HepG2 (cell line): ENCODE data around the gene TFPI. TPM values are rescaled to one million over a fixed set of nuclear protein-coding genes. Genes with fewer than 3 reads are reported as not detected.
A peak's percentile ranks its signal among the peaks of the same experiment; 100 is the strongest.

Experiments used
- CREB1 ChIP-seq, 2 experiments: fragments of 450-650 bp in 1 of 2; IDR thresholded peaks; 2 replicates each; pipeline ENCODE4 v1.6.1; 2016 to 2017; ENCODE audit warnings: control low read depth in 1 of 2, mild to moderate bottlenecking in 1 of 2, missing compliant biosample characterization in 1 of 2, missing genetic modification characterization in 1 of 2
- HMGXB4 ChIP-seq, 2 experiments: sonication (generic) in 1 of 2; formaldehyde crosslinking in 1 of 2; IDR thresholded peaks; 2 replicates each; pipeline versions ENCODE4 v1.4.0 to v1.6.1; 2018 to 2020; ENCODE audit warnings: missing genetic modification reagents in 2 of 2, borderline replicate concordance in 1 of 2, low read depth in 1 of 2, mild to moderate bottlenecking in 1 of 2, missing biosample characterization in 1 of 2
- JDP2 ChIP-seq: sonication (generic); formaldehyde crosslinking; IDR thresholded peaks from 2 replicates; pipeline ENCODE4 v1.8.1; 2022; ENCODE audit warnings: missing genetic modification reagents, borderline replicate concordance
- KLF15 ChIP-seq: sonication (generic); formaldehyde crosslinking; IDR thresholded peaks from 2 replicates; pipeline ENCODE4 v1.8.1; 2023; ENCODE audit warnings: borderline replicate concordance, mild to moderate bottlenecking, inconsistent platforms, missing genetic modification reagents, mixed read lengths
- MAFF ChIP-seq: IDR thresholded peaks from 2 replicates; pipeline ENCODE4 v1.6.1; 2011; ENCODE audit warnings: low read depth, low read length, improper control_type of control experiment
- MED1 ChIP-seq: sonication (generic); formaldehyde crosslinking; IDR thresholded peaks from 2 replicates; pipeline ENCODE4 v1.4.0; 2020; ENCODE audit warnings: missing genetic modification reagents
- MEF2D ChIP-seq: sonication (generic); formaldehyde crosslinking; IDR thresholded peaks from 2 replicates; pipeline ENCODE4 v1.5.1; 2020; ENCODE audit warnings: mild to moderate bottlenecking, missing genetic modification reagents
- NFIB ChIP-seq: sonication (generic); formaldehyde crosslinking; IDR thresholded peaks from 2 replicates; pipeline ENCODE4 v1.9.0; 2021; ENCODE audit warnings: missing genetic modification reagents, mild to moderate bottlenecking, borderline replicate concordance
- RARG ChIP-seq: sonication (generic); formaldehyde crosslinking; IDR thresholded peaks from 2 replicates; pipeline ENCODE4 v1.4.0; 2020; ENCODE audit warnings: low read depth, mild to moderate bottlenecking, missing genetic modification reagents
- RBFOX2 ChIP-seq: fragments of 200-400 bp; formaldehyde crosslinking; IDR thresholded peaks from 2 replicates; pipeline ENCODE4 v1.6.1; 2017; ENCODE audit warnings: low read depth, mild to moderate bottlenecking, low read length
- REPIN1 ChIP-seq: sonication (generic); formaldehyde crosslinking; IDR thresholded peaks from 2 replicates; pipeline ENCODE4 v1.8.0; 2022; ENCODE audit warnings: missing genetic modification reagents, low read depth, mild to moderate bottlenecking, borderline replicate concordance
- SNAI1 ChIP-seq: sonication (generic); formaldehyde crosslinking; IDR thresholded peaks from 2 replicates; pipeline ENCODE4 v1.5.0; 2020; ENCODE audit warnings: mild to moderate bottlenecking, missing genetic modification reagents, borderline replicate concordance
- SNRNP70 ChIP-seq: fragments of 200-400 bp; formaldehyde crosslinking; IDR thresholded peaks from 2 replicates; pipeline ENCODE4 v1.6.1; 2017; ENCODE audit warnings: mild to moderate bottlenecking, low read depth, low read length, moderate library complexity
- TBX2 ChIP-seq: sonication (generic); formaldehyde crosslinking; IDR thresholded peaks from 2 replicates; pipeline ENCODE4 v1.5.0; 2020; ENCODE audit warnings: missing genetic modification reagents, mild to moderate bottlenecking, borderline replicate concordance
- TFAP4 ChIP-seq: sonication (generic); IDR thresholded peaks from 2 replicates; pipeline ENCODE4 v1.6.1; 2016; ENCODE audit warnings: low read depth, borderline replicate concordance
- UBTF ChIP-seq: sonication (generic); formaldehyde crosslinking; IDR thresholded peaks from 2 replicates; pipeline ENCODE4 v1.4.0; 2020; ENCODE audit warnings: mild to moderate bottlenecking, missing genetic modification reagents
- ZBTB7B ChIP-seq: sonication (generic); formaldehyde crosslinking; IDR thresholded peaks from 2 replicates; pipeline ENCODE4 v1.4.0; 2020; ENCODE audit warnings: missing genetic modification reagents
- ZNF136 ChIP-seq: sonication (generic); formaldehyde crosslinking; IDR thresholded peaks from 2 replicates; pipeline ENCODE4 v1.8.1; 2022; ENCODE audit warnings: low read depth, mild to moderate bottlenecking, moderate library complexity, missing genetic modification reagents
- ZNF44 ChIP-seq: sonication (generic); formaldehyde crosslinking; IDR thresholded peaks from 2 replicates; pipeline ENCODE4 v1.5.1; 2020; ENCODE audit warnings: mild to moderate bottlenecking, missing genetic modification reagents
- ZNF580 ChIP-seq: IDR thresholded peaks from 2 replicates; pipeline ENCODE4 v1.6.1; 2016; ENCODE audit warnings: low read depth, borderline replicate concordance
- ZNF891 ChIP-seq: sonication (generic); formaldehyde crosslinking; IDR thresholded peaks from 2 replicates; pipeline ENCODE4 v1.5.0; 2020; ENCODE audit warnings: mild to moderate bottlenecking, missing genetic modification reagents
- ZSCAN21 ChIP-seq: sonication (generic); formaldehyde crosslinking; IDR thresholded peaks from 2 replicates; pipeline ENCODE4 v1.8.0; 2022; ENCODE audit warnings: mild to moderate bottlenecking, missing genetic modification reagents, moderate library complexity, borderline replicate concordance
- polyA plus RNA-seq, 8 experiments: library from polyadenylated mRNA; depleted of rRNA in 3 of 8; stranded (reverse) in 7 of 8; unstranded in 1 of 8; fragments of >200 nt; fragmentation: Illumina TruSeq in 4 of 8; extraction: Trizol in 4 of 8; gene quantifications; 2 replicates each; pipeline versions ENCODE4 v1.2.1 to v1.2.3, GENCODE V29; 2011 to 2016; ENCODE audit warnings: low read depth in 4 of 8, missing spikeins in 1 of 8, mixed read lengths in 1 of 8; ENCODE audit not compliant: insufficient read depth in 1 of 8
- total RNA-seq, 5 experiments: library from RNA; depleted of rRNA; stranded (reverse); fragments of >200 nt; fragmentation: Illumina TruSeq; extraction: Trizol; gene quantifications; 2 replicates each; pipeline ENCODE4 v1.2.3, GENCODE V29; 2016; ENCODE audit warnings: low read depth in 1 of 5

TFPI gene
- total and polyA plus RNA-seq, 2 of the 13 experiments (the other 11 are each of a cell fraction or from before 2014, with no cell fraction given), result 301 to 436 TPM

GRCh38 chr2:187549951-187550555 is 4.2 kb downstream of the TFPI start (continued):
- TF ChIP-seq ZBTB7B (CRISPR knock-in tag), result peak; percentile 89
- TF ChIP-seq TFAP4, result peak; percentile 74
- no peak for TF ChIP-seq UBTF (CRISPR knock-in tag)
- no peak for TF ChIP-seq SNAI1 (CRISPR knock-in tag)
- TF ChIP-seq JDP2 (CRISPR knock-in tag), result no peak
- no peak for TF ChIP-seq ZNF891
- peak; percentile 99 for TF ChIP-seq MED1 (CRISPR knock-in tag)
- no peak for TF ChIP-seq SNRNP70
- peak; percentile 75 for TF ChIP-seq TBX2 (CRISPR knock-in tag)
- TF ChIP-seq MAFF, result no peak
- TF ChIP-seq REPIN1 (CRISPR knock-in tag), result peak; percentile 60; the same call in 1 of the 2 replicates
- TF ChIP-seq NFIB (CRISPR knock-in tag), result no peak
- TF ChIP-seq RARG (CRISPR knock-in tag), result no peak
- TF ChIP-seq ZNF136 (CRISPR knock-in tag), result no peak
- TF ChIP-seq HMGXB4 (CRISPR knock-in tag; IDR thresholded peaks at IDR 0.05; ENCODE audit: borderline replicate concordance in 1 of 2, low read depth in 1 of 2), result peak; percentile 16 to 51; a peak in 1 of 4 replicates
- TF ChIP-seq ZSCAN21 (CRISPR knock-in tag), result peak; percentile 32; the same call in 1 of the 2 replicates
- TF ChIP-seq RBFOX2, result peak; percentile 36
- peak; percentile 72; the same call in 1 of the 2 replicates for TF ChIP-seq ZNF580 (CRISPR knock-in tag)
- peak; percentile 44; the same call in 1 of the 2 replicates for TF ChIP-seq ZNF44
- no peak for TF ChIP-seq KLF15 (CRISPR knock-in tag)
- peak; percentile 84; the same call in 1 of the 2 replicates for TF ChIP-seq MEF2D (CRISPR knock-in tag)
- no peak for TF ChIP-seq CREB1 (IDR thresholded peaks at IDR 0.05)
- peak; percentile 47 for TF ChIP-seq CREB1 (CRISPR knock-in tag; IDR thresholded peaks at IDR 0.05)
